ENCODE data around the gene GADD45A. TPM values are rescaled to one million over a fixed set of nuclear protein-coding genes. Genes with fewer than 3 reads are reported as not detected.

The GADD45A gene, protein sequence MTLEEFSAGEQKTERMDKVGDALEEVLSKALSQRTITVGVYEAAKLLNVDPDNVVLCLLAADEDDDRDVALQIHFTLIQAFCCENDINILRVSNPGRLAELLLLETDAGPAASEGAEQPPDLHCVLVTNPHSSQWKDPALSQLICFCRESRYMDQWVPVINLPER
- 10 to 100 TPM; 14.1 to 66.4 (median 43.6) TPM for total RNA-seq
- long read RNA-seq, partial matches to known transcripts, result 1 of 3 reads
- long read RNA-seq, other reads (novel, unspliced or antisense), result 1 of 3 reads

- H3K4me3 ChIP-seq, result peak within 1 kb of the TSS; percentile 69 to 88 (median 80)
- ATAC-seq (peak; percentile 85 to 94 (median 88)), DNase-seq (peak; percentile 99)
- peaks cover 0 to 28% (median 7%) of the 10 kb centered on the region in 4 donors for H3K4me1 ChIP-seq
- no peaks in the 10 kb centered on the region for H3K9me3 ChIP-seq
- H3K36me3 ChIP-seq, result peaks cover 0 to 19% (median 5%) of the 10 kb centered on the region in 4 donors
- TF ChIP-seq, protein P1, sequence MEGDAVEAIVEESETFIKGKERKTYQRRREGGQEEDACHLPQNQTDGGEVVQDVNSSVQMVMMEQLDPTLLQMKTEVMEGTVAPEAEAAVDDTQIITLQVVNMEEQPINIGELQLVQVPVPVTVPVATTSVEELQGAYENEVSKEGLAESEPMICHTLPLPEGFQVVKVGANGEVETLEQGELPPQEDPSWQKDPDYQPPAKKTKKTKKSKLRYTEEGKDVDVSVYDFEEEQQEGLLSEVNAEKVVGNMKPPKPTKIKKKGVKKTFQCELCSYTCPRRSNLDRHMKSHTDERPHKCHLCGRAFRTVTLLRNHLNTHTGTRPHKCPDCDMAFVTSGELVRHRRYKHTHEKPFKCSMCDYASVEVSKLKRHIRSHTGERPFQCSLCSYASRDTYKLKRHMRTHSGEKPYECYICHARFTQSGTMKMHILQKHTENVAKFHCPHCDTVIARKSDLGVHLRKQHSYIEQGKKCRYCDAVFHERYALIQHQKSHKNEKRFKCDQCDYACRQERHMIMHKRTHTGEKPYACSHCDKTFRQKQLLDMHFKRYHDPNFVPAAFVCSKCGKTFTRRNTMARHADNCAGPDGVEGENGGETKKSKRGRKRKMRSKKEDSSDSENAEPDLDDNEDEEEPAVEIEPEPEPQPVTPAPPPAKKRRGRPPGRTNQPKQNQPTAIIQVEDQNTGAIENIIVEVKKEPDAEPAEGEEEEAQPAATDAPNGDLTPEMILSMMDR (IDR thresholded peaks at IDR 0.05), result no peak
- peak; percentile 100 for TF ChIP-seq POLR2A (IDR thresholded peaks at IDR 0.05)
- WGBS (ENCODE audit: insufficient coverage, low coverage, low lambda C conversion rate, missing lambda C conversion rate), result 0% methylated on average over 8 of the region's 39 CpGs
- H3K27me3 ChIP-seq, result no peaks in the 10 kb centered on the region
- intact Hi-C loops (cut with DNase I), result no loop called here
- H3K27ac ChIP-seq, result peak within 1 kb of the TSS; percentile 90 to 96 (median 93)
Observed at GRCh38 chr1:67685067-67685557, at the start of gene GADD45A. Gene GADD45A (plus strand): TSS chr1:67685201. CDS start chr1:67685495, 294 bp downstream.

DNA sequence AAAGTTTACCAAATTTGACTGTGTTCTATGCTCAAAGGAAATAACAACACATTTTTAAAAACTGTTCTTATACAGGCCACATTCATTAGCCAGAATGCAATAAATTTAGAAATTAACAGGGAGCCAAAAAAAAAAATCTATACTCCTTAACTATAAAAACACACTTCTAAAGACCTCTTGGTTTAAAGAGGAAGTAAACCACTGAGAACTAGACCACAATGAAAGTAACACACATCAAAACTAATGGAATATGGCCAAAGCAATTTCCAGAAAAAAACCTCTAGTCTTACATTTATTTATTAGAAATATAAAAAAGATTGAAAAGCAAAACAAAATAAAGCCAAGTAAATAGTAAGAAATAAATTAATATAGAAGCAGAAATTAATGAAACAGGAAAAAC is 48.9 kb upstream of the GADD45A start:
- TF ChIP-seq, protein P1 (IDR thresholded peaks at IDR 0.05), result no peak
- no peak for TF ChIP-seq POLR2A (IDR thresholded peaks at IDR 0.05)
- H3K4me1 ChIP-seq, result peaks cover 0 to 36% (median 17%) of the 10 kb centered on the region in 4 donors
- H3K27ac ChIP-seq, result no peak overlapping the region
- H3K36me3 ChIP-seq, result no peaks in the 10 kb centered on the region
- no peak overlapping the region for H3K4me3 ChIP-seq
- DNase-seq (no peak), ATAC-seq (no peak)
- intact Hi-C loops (cut with DNase I), result loop anchor here in 1 of 2 donors (10.0 kb wide), 1 partner anchor 61 kb away; no protein-coding TSS in a partner anchor
- H3K27me3 ChIP-seq, result no peaks in the 10 kb centered on the region
- H3K9me3 ChIP-seq, result no peaks in the 10 kb centered on the region

DNA sequence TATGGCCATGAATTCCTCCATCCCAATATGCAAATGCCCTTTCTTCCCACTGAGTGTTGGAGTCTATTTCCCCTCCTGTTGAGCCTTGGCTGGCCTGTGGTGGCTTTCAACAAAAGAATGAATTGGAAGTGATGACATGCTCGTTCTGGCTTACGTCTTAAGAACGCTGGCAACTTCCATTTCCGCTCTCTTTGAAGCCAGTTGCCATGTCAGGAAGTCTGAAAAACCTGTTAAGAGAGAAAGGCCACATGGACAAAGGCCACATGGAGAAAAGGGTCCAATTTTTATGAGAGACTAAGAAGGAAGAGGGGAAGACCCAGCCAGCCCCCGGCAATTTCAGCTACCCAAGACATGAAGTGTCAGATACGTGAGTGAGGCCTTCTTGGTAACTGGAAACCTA is 45.6 kb upstream of the GADD45A start:
- no peaks in the 10 kb centered on the region for H3K9me3 ChIP-seq
- no peak overlapping the region for H3K4me3 ChIP-seq
- H3K27ac ChIP-seq, result no peak overlapping the region
- 82% methylated on average over 6 of the region's 6 CpGs for WGBS (ENCODE audit: insufficient coverage, low coverage, low lambda C conversion rate, missing lambda C conversion rate)
- no peaks in the 10 kb centered on the region for H3K27me3 ChIP-seq
- peaks cover 0 to 13% (median 5%) of the 10 kb centered on the region in 4 donors for H3K4me1 ChIP-seq
- TF ChIP-seq, protein P1 (IDR thresholded peaks at IDR 0.05), result no peak
- TF ChIP-seq POLR2A (IDR thresholded peaks at IDR 0.05), result no peak
- DNase-seq, result no peak
- no peaks in the 10 kb centered on the region for H3K36me3 ChIP-seq
- ATAC-seq, result no peak
- intact Hi-C loops (cut with DNase I), result loop anchor here in 1 of 2 donors (10.0 kb wide), 1 partner anchor 65 kb away; no protein-coding TSS in a partner anchor

GRCh38 chr1:67642629-67643028 is 42.4 kb upstream of the GADD45A start:
- DNase-seq, result no peak

More at GRCh38 chr1:67642629-67643028, 42.4 kb upstream of the GADD45A start:
- H3K4me1 ChIP-seq, result peaks cover 0 to 25% (median 12%) of the 10 kb centered on the region in 4 donors
- no peaks in the 10 kb centered on the region for H3K27me3 ChIP-seq
- 83% methylated on average over 7 of the region's 9 CpGs for WGBS (ENCODE audit: insufficient coverage, low coverage, low lambda C conversion rate, missing lambda C conversion rate)
- TF ChIP-seq, protein P1 (IDR thresholded peaks at IDR 0.05), result no peak
- no peak for TF ChIP-seq POLR2A (IDR thresholded peaks at IDR 0.05)
- no peak for ATAC-seq
- H3K4me3 ChIP-seq, result no peak overlapping the region
- no peaks in the 10 kb centered on the region for H3K36me3 ChIP-seq
- H3K27ac ChIP-seq, result no peak overlapping the region
- intact Hi-C loops (cut with DNase I), result no loop called here
- H3K9me3 ChIP-seq, result no peaks in the 10 kb centered on the region

Measured in right lobe of liver (tissue), 6 donors.